Karpas-422 (cell line): ENCODE measurements around the gene KAT6B. TPM values are rescaled to one million over a fixed set of nuclear protein-coding genes. Genes with fewer than 3 reads are reported as not detected.

Experiments used
- DNase-seq: peaks from one replicate; pipeline ENCODE4 v3.0.0-alpha.2; 2015
- H2AFZ ChIP-seq: fragments of 200-600 bp; sonication (generic); 2 replicates; pipeline ENCODE4 v1.6.1; 2014; ENCODE audit warnings: antibody characterized with exemption, low read length, mixed read lengths
- H3K27ac ChIP-seq: fragments of 200-600 bp; sonication (generic); 2 replicates; pipeline ENCODE4 v1.5.1; 2014; ENCODE audit warnings: mild to moderate bottlenecking, low read length, moderate library complexity
- H3K27me3 ChIP-seq: fragments of 200-600 bp; sonication (generic); 2 replicates; pipeline ENCODE4 v1.6.1; 2014; ENCODE audit warnings: low read length, mixed read lengths
- H3K36me3 ChIP-seq: fragments of 200-600 bp; sonication (generic); 2 replicates; pipeline ENCODE4 v1.6.1; 2014; ENCODE audit warnings: low read length, mixed read lengths; ENCODE audit not compliant: insufficient read depth
- H3K4me1 ChIP-seq: fragments of 200-600 bp; sonication (generic); 2 replicates; pipeline ENCODE4 v1.6.1; 2014; ENCODE audit warnings: mild to moderate bottlenecking, low read length, mixed read lengths
- H3K4me2 ChIP-seq: fragments of 200-600 bp; sonication (generic); 2 replicates; pipeline ENCODE4 v1.6.1; 2014; ENCODE audit warnings: low read length, low read depth, mild to moderate bottlenecking; ENCODE audit not compliant: poor library complexity, severe bottlenecking
- H3K4me3 ChIP-seq: fragments of 200-600 bp; sonication (generic); 2 replicates; pipeline ENCODE4 v1.5.1; 2014; ENCODE audit warnings: mild to moderate bottlenecking, antibody characterized with exemption, low read length, mixed read lengths
- H3K79me2 ChIP-seq: fragments of 200-600 bp; sonication (generic); 2 replicates; pipeline ENCODE4 v1.6.1; 2014; ENCODE audit warnings: mild to moderate bottlenecking, low read length, mixed read lengths
- H3K9ac ChIP-seq: fragments of 200-600 bp; sonication (generic); 2 replicates; pipeline ENCODE4 v1.6.0; 2014; ENCODE audit warnings: low read length
- H3K9me2 ChIP-seq: fragments of 200-600 bp; sonication (generic), shearing (Covaris generic); replicated peaks from 2 replicates; pipeline ENCODE4 v1.6.0; 2014; ENCODE audit warnings: mild to moderate bottlenecking, low read length, moderate library complexity; ENCODE audit not compliant: insufficient read depth
- H3K9me3 ChIP-seq: fragments of 300-700, 200-600 bp; sonication (generic); 2 replicates; pipeline ENCODE4 v1.6.1; 2014; ENCODE audit warnings: low read length, mixed read lengths
- H4K20me1 ChIP-seq: fragments of 200-600 bp; sonication (generic); 2 replicates; pipeline ENCODE4 v1.6.1; 2014; ENCODE audit warnings: mild to moderate bottlenecking, antibody characterized with exemption, low read length, low read depth; ENCODE audit not compliant: insufficient read depth
- total RNA-seq: library from RNA; depleted of rRNA; stranded (reverse); fragments of >200 nt; shearing (Covaris generic); gene quantifications from 2 replicates; pipeline ENCODE4 v1.2.3, GENCODE V29; 2014; ENCODE audit warnings: low replicate concordance

KAT6B gene
- total RNA-seq, 1 experiment from 2014 or later = 73.6 TPM

- Histone ChIP-seq H3K27me3 (no peaks in the 10 kb centered on the region), H4K20me1 (no peaks in the 10 kb centered on the region), H3K79me2 (no peaks in the 10 kb centered on the region), H3K4me3 (no peak overlapping the region), H3K36me3 (no peaks in the 10 kb centered on the region), H3K27ac (no peak overlapping the region), H3K4me1 (no peaks in the 10 kb centered on the region), H3K9ac (no peak overlapping the region), H3K9me2 (no peaks in the 10 kb centered on the region), H3K9me3 (no peaks in the 10 kb centered on the region), H3K4me2 (no peak overlapping the region), H2AFZ (no peak overlapping the region)
- DNase-seq = no peak
Measured at GRCh38 chr10:75058161-75058560, 231.8 kb downstream of the KAT6B start.

- no peaks in the 10 kb centered on the region for H3K27me3 ChIP-seq
- H3K4me3 ChIP-seq = no peak overlapping the region
- H3K4me1 ChIP-seq = peaks cover 2% of the 10 kb centered on the region; the same call in 1 of the 2 replicates
- DNase-seq = no peak
- H3K9me3 ChIP-seq = no peaks in the 10 kb centered on the region
- H3K36me3 ChIP-seq = no peaks in the 10 kb centered on the region
- H3K4me2 ChIP-seq = no peak overlapping the region
- no peaks in the 10 kb centered on the region for H3K79me2 ChIP-seq
- no peaks in the 10 kb centered on the region for H3K9me2 ChIP-seq
- H2AFZ ChIP-seq = no peak overlapping the region
- H4K20me1 ChIP-seq = no peaks in the 10 kb centered on the region
- no peak overlapping the region for H3K9ac ChIP-seq
- H3K27ac ChIP-seq = no peak overlapping the region
Measured at GRCh38 chr10:75061709-75062505, 235.5 kb downstream of the KAT6B start.

- no peak for DNase-seq
- no peak overlapping the region for H3K9ac ChIP-seq
- H3K9me2 ChIP-seq = no peaks in the 10 kb centered on the region
- no peaks in the 10 kb centered on the region for H3K9me3 ChIP-seq
- H3K27me3 ChIP-seq = no peaks in the 10 kb centered on the region
- peaks cover 2% of the 10 kb centered on the region; the same call in 1 of the 2 replicates for H3K4me1 ChIP-seq
- no peak overlapping the region for H3K27ac ChIP-seq
- H3K4me2 ChIP-seq = no peak overlapping the region
- no peaks in the 10 kb centered on the region for H3K36me3 ChIP-seq
- no peak overlapping the region for H2AFZ ChIP-seq
- H3K79me2 ChIP-seq = no peaks in the 10 kb centered on the region
- H3K4me3 ChIP-seq = no peak overlapping the region
- no peaks in the 10 kb centered on the region for H4K20me1 ChIP-seq
Measured at GRCh38 chr10:75062506-75063299, 236.3 kb downstream of the KAT6B start.

- no peak overlapping the region for H3K4me2 ChIP-seq
- H3K9me3 ChIP-seq = no peaks in the 10 kb centered on the region
- peaks cover 2% of the 10 kb centered on the region; the same call in 1 of the 2 replicates for H3K4me1 ChIP-seq
- H3K4me3 ChIP-seq = no peak overlapping the region
- H3K36me3 ChIP-seq = no peaks in the 10 kb centered on the region
- no peak overlapping the region for H3K27ac ChIP-seq
- H4K20me1 ChIP-seq = no peaks in the 10 kb centered on the region
- no peaks in the 10 kb centered on the region for H3K27me3 ChIP-seq
- H3K79me2 ChIP-seq = no peaks in the 10 kb centered on the region
- DNase-seq = no peak
- H3K9ac ChIP-seq = no peak overlapping the region
- no peak overlapping the region for H2AFZ ChIP-seq
- no peaks in the 10 kb centered on the region for H3K9me2 ChIP-seq
Measured at GRCh38 chr10:75063461-75064230, 237.2 kb downstream of the KAT6B start.

- H3K4me2 ChIP-seq = no peak overlapping the region
- H3K9me3 ChIP-seq = no peaks in the 10 kb centered on the region
- no peak overlapping the region for H2AFZ ChIP-seq
- no peak for DNase-seq
- H3K4me3 ChIP-seq = no peak overlapping the region
- no peaks in the 10 kb centered on the region for H3K36me3 ChIP-seq
- peaks cover 2% of the 10 kb centered on the region; the same call in 1 of the 2 replicates for H3K4me1 ChIP-seq
- no peaks in the 10 kb centered on the region for H3K79me2 ChIP-seq
- no peak overlapping the region for H3K9ac ChIP-seq
- no peaks in the 10 kb centered on the region for H3K27me3 ChIP-seq
- no peaks in the 10 kb centered on the region for H3K9me2 ChIP-seq
- H3K27ac ChIP-seq = no peak overlapping the region
- H4K20me1 ChIP-seq = no peaks in the 10 kb centered on the region
Measured at GRCh38 chr10:75065076-75065475, 238.7 kb downstream of the KAT6B start.

GRCh38 chr10:75066271-75066670 lies 239.9 kb downstream of the KAT6B start:
- no peaks in the 10 kb centered on the region for H3K9me3 ChIP-seq
- DNase-seq = no peak
- H3K9me2 ChIP-seq = no peaks in the 10 kb centered on the region

GRCh38 chr10:75067272-75067671 lies 240.9 kb downstream of the KAT6B start:
- Histone ChIP-seq H3K36me3 (no peaks in the 10 kb centered on the region), H4K20me1 (no peaks in the 10 kb centered on the region), H3K9me2 (no peaks in the 10 kb centered on the region), H3K79me2 (no peaks in the 10 kb centered on the region), H3K4me2 (no peak overlapping the region), H3K4me3 (no peak overlapping the region), H3K9ac (no peak overlapping the region), H2AFZ (no peak overlapping the region), H3K4me1 (peaks cover 2% of the 10 kb centered on the region; the same call in 1 of the 2 replicates), H3K27me3 (no peaks in the 10 kb centered on the region), H3K9me3 (no peaks in the 10 kb centered on the region), H3K27ac (no peak overlapping the region)
- DNase-seq = no peak

More at GRCh38 chr10:75066271-75066670, 239.9 kb downstream of the KAT6B start:
- Histone ChIP-seq H3K9ac (no peak overlapping the region), H3K4me1 (peaks cover 2% of the 10 kb centered on the region; the same call in 1 of the 2 replicates), H4K20me1 (no peaks in the 10 kb centered on the region), H3K4me2 (no peak overlapping the region), H3K36me3 (no peaks in the 10 kb centered on the region), H3K79me2 (no peaks in the 10 kb centered on the region), H3K27me3 (no peaks in the 10 kb centered on the region), H2AFZ (no peak overlapping the region), H3K27ac (no peak overlapping the region), H3K4me3 (no peak overlapping the region)

- H4K20me1 ChIP-seq = no peaks in the 10 kb centered on the region
- no peaks in the 10 kb centered on the region for H3K36me3 ChIP-seq
- no peaks in the 10 kb centered on the region for H3K79me2 ChIP-seq
- no peaks in the 10 kb centered on the region for H3K9me2 ChIP-seq
- no peak overlapping the region for H2AFZ ChIP-seq
- H3K27ac ChIP-seq = no peak overlapping the region
- no peak overlapping the region for H3K9ac ChIP-seq
- H3K27me3 ChIP-seq = no peaks in the 10 kb centered on the region
- H3K9me3 ChIP-seq = no peaks in the 10 kb centered on the region
- H3K4me3 ChIP-seq = no peak overlapping the region
- peaks cover 2% of the 10 kb centered on the region; the same call in 1 of the 2 replicates for H3K4me1 ChIP-seq
- DNase-seq = no peak
- no peak overlapping the region for H3K4me2 ChIP-seq
Measured at GRCh38 chr10:75068523-75068922, 242.1 kb downstream of the KAT6B start.
